Measurements from ENCODE around the gene GPR37L1.
"Not testable (repeated sequence)": the region's sequence is repeated elsewhere in the genome, so short reads cannot be mapped to it uniquely, and the experiment has no call there.

The GPR37L1 gene

DNA sequence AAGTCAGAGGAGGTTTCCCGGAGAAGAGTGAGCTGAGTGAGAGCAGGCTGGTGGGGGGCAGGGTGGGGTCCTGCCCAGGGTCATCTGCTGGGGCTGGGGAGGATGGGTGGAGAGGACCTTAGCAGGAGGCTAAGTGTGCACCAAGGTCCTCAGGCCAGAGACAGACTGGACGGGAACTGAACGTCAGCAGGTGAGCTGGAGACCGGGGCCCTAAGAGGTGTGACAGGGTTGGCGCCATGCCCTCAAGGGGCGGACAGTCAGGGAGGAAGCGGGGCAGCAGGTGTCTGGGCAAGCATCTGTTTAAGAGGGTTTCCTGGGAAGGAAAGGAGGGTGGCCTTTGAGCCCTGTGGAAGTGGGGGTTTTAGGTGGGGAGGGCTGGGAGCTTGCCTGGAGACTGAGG, 51.3 kb downstream of the GPR37L1 start:
- DNase-seq = no peak

GRCh38 chr1:202176949-202177927, 54.5 kb downstream of the GPR37L1 start:
- no peak for DNase-seq

- no peak for DNase-seq
Observed at GRCh38 chr1:202179828-202180750, 57.4 kb downstream of the GPR37L1 start.

GRCh38 chr1:202180751-202181139, 58.0 kb downstream of the GPR37L1 start:
- DNase-seq = not testable (repeated sequence)

- DNase-seq = no peak
Observed at GRCh38 chr1:202181586-202181985, 58.9 kb downstream of the GPR37L1 start.

DNA sequence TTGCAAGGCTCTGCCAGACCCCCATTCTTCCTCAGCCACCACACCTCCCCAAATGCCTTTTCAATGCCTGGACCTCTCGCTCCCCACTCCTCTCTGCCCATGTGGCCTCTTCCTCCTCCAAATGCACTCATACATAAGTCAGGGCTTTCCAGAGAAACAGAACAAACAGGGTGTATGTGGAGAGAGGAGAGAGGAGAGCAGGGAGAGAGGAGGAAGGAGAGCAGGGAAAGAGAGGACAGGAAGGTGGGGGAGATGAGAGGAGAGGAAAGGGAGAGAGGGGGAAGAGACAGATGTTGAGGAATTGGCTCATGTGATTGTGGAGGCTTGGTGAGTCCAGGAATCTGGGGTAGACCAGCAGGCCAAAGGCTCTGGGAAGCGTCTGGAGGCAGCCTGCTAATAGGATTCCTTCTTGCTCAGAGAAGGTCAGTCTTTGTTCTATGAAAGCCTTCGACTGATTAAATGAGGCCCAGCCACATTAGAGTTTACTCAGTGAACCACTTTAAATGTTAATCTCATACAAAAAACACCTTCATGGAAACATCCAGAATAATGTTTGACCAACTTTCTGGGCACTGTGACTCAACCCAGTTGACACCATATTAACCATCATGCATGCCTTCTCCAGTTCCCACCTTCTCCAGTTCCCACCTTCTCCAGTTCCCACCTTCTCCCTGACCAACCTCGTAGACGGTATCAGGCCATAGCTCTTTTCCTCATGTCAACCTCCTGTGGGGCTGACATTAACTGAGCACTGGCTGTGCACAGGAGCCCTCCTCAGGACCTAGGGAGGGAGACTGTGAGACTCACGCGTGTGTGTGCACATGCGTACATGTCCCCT, 59.5 kb downstream of the GPR37L1 start:
- no peak for DNase-seq

Measured in activated CD4-positive, alpha-beta T cell treated with anti-CD3 and anti-CD28 coated beads, Interleukin-2, Interleukin-6, amounts not matched to agents 100 ng/mL and 50 ng/mL, durations not matched to agents 16 hours and 8 hours (primary cell).